Endothelial cell of umbilical vein (primary cell): ENCODE results near the gene EML4. TPM values are rescaled to one million over a fixed set of nuclear protein-coding genes. Genes with fewer than 3 reads are reported as not detected.
A peak's percentile ranks its signal among the peaks of the same experiment; 100 is the strongest.

Source experiments
- BruUV-seq: library from RNA; stranded (reverse); fragments of 400-500 nt; replicated peaks from 2 replicates; lab custom pipeline; 2021; lab: Mats Ljungman, UMichigan
- CTCF ChIA-PET: fragments of 300-600, 350-600 bp; sonication (Branson Sonifier 250); formaldehyde crosslinking; loops from one replicate; lab custom pipeline; 2021; ENCODE audit warnings: antibody characterized with exemption, inconsistent platforms; lab: Charles Lee
- POLR2A ChIA-PET: fragments of 300-600, 350-600 bp; sonication (Branson Sonifier 250); formaldehyde crosslinking; loops from one replicate; lab custom pipeline; 2021; ENCODE audit warnings: antibody characterized with exemption, inconsistent platforms; lab: Charles Lee
- DNase-seq: peaks from one replicate; pipeline ENCODE4 v3.0.0-alpha.2; 2011; ENCODE audit warnings: low read depth, low spot score
- FAIRE-seq: peaks from 2 replicates; lab custom pipeline; 2011; peaks lifted over from hg19 to GRCh38; lab: Jason Lieb, UNC
- H2AFZ ChIP-seq: 2 replicates; pipeline ENCODE4 v1.6.0; 2012; ENCODE audit warnings: low read depth, low read length, control low read depth, inconsistent platforms
- H3K27ac ChIP-seq: 2 replicates; pipeline ENCODE4 v1.5.1; 2011; ENCODE audit warnings: low read depth, mild to moderate bottlenecking, control low read depth, low read length, moderate library complexity; ENCODE audit not compliant: insufficient read depth
- H3K27me3 ChIP-seq, 2 experiments: 2 replicates each; pipeline versions ENCODE4 v1.6.0 to v1.6.1; 2011; ENCODE audit warnings: low read length in 2 of 2, mixed read lengths in 1 of 2; ENCODE audit not compliant: control insufficient read depth in 2 of 2, insufficient read depth in 2 of 2
- H3K36me3 ChIP-seq, 2 experiments: 2 replicates in 1 of 2; 3 replicates in 1 of 2; pipeline ENCODE4 v1.5.1; 2011; ENCODE audit warnings: low read length in 2 of 2, mild to moderate bottlenecking in 1 of 2, moderate library complexity in 1 of 2; ENCODE audit not compliant: control insufficient read depth in 2 of 2, insufficient read depth in 2 of 2; ENCODE audit errors: extremely low read depth in 1 of 2
- H3K4me1 ChIP-seq: 3 replicates; pipeline ENCODE4 v1.5.1; 2011; ENCODE audit warnings: mild to moderate bottlenecking, low read length; ENCODE audit not compliant: control insufficient read depth, insufficient read depth; ENCODE audit errors: extremely low read depth
- H3K4me2 ChIP-seq: 2 replicates; pipeline ENCODE4 v1.6.1; 2011; ENCODE audit warnings: low read length, control low read depth, mixed read lengths; ENCODE audit not compliant: insufficient read depth
- H3K4me3 ChIP-seq, 3 experiments: fragments of 200-600 bp in 1 of 3; sonication (generic), shearing (Covaris generic) in 1 of 3; replicated peaks in 1 of 3; 2 replicates each; pipeline ENCODE4 v1.5.1; 2011 to 2016; ENCODE audit warnings: control low read depth in 3 of 3, low read length in 3 of 3, mild to moderate bottlenecking in 2 of 3, inconsistent platforms in 1 of 3, low read depth in 1 of 3, moderate library complexity in 1 of 3; ENCODE audit not compliant: insufficient read depth in 1 of 3
- H3K79me2 ChIP-seq: 2 replicates; pipeline ENCODE4 v1.6.0; 2012; ENCODE audit warnings: low read length, inconsistent platforms; ENCODE audit not compliant: control insufficient read depth, insufficient read depth
- H3K9ac ChIP-seq: replicated peaks from 2 replicates; pipeline ENCODE3; 2011; ENCODE audit warnings: low read length, control low read depth; ENCODE audit not compliant: insufficient read depth; ENCODE audit errors: extremely low read depth
- H3K9me1 ChIP-seq: replicated peaks from 3 replicates; pipeline ENCODE4 v1.6.0; 2011; ENCODE audit warnings: mild to moderate bottlenecking, low read length; ENCODE audit not compliant: control insufficient read depth, insufficient read depth; ENCODE audit errors: extremely low read depth
- H3K9me3 ChIP-seq: replicated peaks from 2 replicates; pipeline ENCODE4 v1.5.1; 2012; ENCODE audit warnings: low read length, inconsistent platforms; ENCODE audit not compliant: control insufficient read depth, insufficient read depth
- H4K20me1 ChIP-seq: replicated peaks from 2 replicates; pipeline ENCODE3; 2011; ENCODE audit warnings: mild to moderate bottlenecking, low read length; ENCODE audit not compliant: control insufficient read depth, insufficient read depth; ENCODE audit errors: extremely low read depth
- EZH2 ChIP-seq: IDR thresholded peaks from 2 replicates; pipeline ENCODE4 v1.6.1; 2012; ENCODE audit warnings: borderline replicate concordance, low read depth, mild to moderate bottlenecking, moderate library complexity, low read length, inconsistent platforms; ENCODE audit not compliant: severe bottlenecking
- GATA2 ChIP-seq: IDR thresholded peaks from 2 replicates; pipeline ENCODE4 v1.7.0; 2011; ENCODE audit warnings: low read depth, mild to moderate bottlenecking, moderate library complexity, mixed read lengths, low read length; ENCODE audit not compliant: insufficient read length, insufficient read depth
- JUN ChIP-seq: IDR thresholded peaks from 2 replicates; pipeline ENCODE4 v1.6.1; 2011; ENCODE audit warnings: borderline replicate concordance, low read depth; ENCODE audit not compliant: insufficient read length, insufficient read depth
- MYC ChIP-seq: IDR thresholded peaks from one replicate; pipeline ENCODE4 v1.6.1; 2011; ENCODE audit warnings: mild to moderate bottlenecking, low read depth, low read length
- POLR2A ChIP-seq: IDR thresholded peaks from 2 replicates; pipeline ENCODE4 v1.6.1; 2012; ENCODE audit warnings: low read depth, mild to moderate bottlenecking, control low read depth, low read length
- POLR2AphosphoS5 ChIP-seq: IDR thresholded peaks from 2 replicates; pipeline ENCODE4 v1.6.1; 2012; ENCODE audit warnings: low read depth, mild to moderate bottlenecking, control low read depth, low read length, moderate library complexity; ENCODE audit not compliant: insufficient read depth
- dilution Hi-C: fragments of 300-500 bp; cut with MboI; formaldehyde crosslinking; loops from one replicate; pipeline ENCODE4 v1.15.0; 2019; ENCODE audit warnings: low sequenced_read_pairs; ENCODE audit not compliant: extremely low pct_ligation_motif_present
- intact Hi-C: fragments of 100-400 bp; cut with micrococcal nuclease; formaldehyde crosslinking; loops from one replicate; pipeline ENCODE4 v1.10.0; 2022
- polyA plus RNA-seq, 4 experiments: library from polyadenylated mRNA; depleted of rRNA in 3 of 4; stranded (reverse) in 3 of 4; unstranded in 1 of 4; fragments of >200 nt; gene quantifications; 2 replicates each; pipeline versions ENCODE4 v1.2.1 to v1.2.3, GENCODE V29; 2011 to 2012; ENCODE audit warnings: missing spikeins in 1 of 4
- total RNA-seq: library from RNA; stranded (reverse); gene quantifications from 2 replicates; pipeline ENCODE4 v1.2.3, GENCODE V29; 2021
- TF ChIP-seq, protein P1 (sequence below), 2 donors: IDR thresholded peaks; 1 replicate in 1 of 2; 2 replicates in 1 of 2; pipeline ENCODE4 v1.5.1; 2011; ENCODE audit warnings: low read length in 2 of 2, mild to moderate bottlenecking in 2 of 2, moderate library complexity in 2 of 2, control low read depth in 1 of 2, inconsistent platforms in 1 of 2, low read depth in 1 of 2; ENCODE audit not compliant: insufficient read depth in 1 of 2; ENCODE audit errors: extremely low read depth in 1 of 2
- TF ChIP-seq, protein P2 (sequence below): IDR thresholded peaks from 2 replicates; pipeline ENCODE4 v1.6.1; 2011; ENCODE audit not compliant: insufficient read depth, insufficient read length

EML4 gene
- total and polyA plus RNA-seq, 2 donors (not counting 3 experiments of a cell fraction or from before 2014, with no cell fraction given): 13.3 to 32.0 TPM

DNA sequence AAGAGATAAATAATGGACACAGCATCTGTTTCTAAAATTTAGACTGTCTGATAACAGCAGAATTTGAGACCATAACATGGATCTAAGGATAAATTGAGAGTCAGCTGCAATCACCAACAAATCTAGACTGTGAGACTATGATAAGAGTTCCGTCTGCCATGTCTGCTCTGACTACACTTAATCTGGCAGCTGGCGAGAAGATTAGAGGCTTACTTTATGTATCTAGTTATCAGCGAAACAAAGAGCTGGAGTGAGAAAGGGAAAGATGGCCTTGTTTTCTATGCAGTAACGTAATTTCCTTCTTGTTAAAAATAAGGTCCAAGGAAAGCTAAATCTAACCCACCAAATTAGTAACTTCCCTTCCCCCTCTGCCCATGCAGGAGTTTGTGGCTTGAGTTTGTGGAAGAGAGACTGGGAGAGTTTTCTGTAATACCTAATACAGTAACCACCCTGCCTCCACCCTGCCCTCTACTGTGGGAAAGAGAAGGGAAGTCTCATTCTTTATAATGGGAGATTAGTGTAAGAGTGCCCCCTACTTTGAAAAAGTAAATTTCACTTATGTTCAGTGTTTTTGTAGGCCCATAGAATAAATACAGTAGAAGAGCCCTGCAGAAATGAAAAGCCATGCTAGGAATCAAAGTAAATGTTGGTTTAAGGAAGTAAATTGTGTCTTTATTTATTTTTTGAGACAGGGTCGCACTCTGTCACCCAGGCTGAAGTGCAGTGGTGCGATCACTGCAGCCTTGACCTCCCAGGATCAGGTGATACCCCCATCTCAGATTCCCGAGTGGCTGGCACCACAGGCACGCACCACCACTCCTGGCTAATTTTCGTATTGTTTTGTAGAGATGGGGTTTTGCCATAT is 27.5 kb downstream of the EML4 start:
- CTCF ChIA-PET: interaction anchor here (0.6 to 3.2 kb wide), 7 partner anchors 10 to 132 kb away, joined by 3 to 33 read pairs (median 4); no protein-coding TSS in a partner anchor
- Histone ChIP-seq H3K9me3 (no peaks in the 10 kb centered on the region), H3K4me2 (no peak overlapping the region), H3K79me2 (peaks cover 5% of the 10 kb centered on the region), H3K9ac (no peak overlapping the region), H3K27me3 (no peaks in the 10 kb centered on the region), H3K36me3 (no peaks in the 10 kb centered on the region), H3K4me1 (peaks cover 9% of the 10 kb centered on the region), H3K9me1 (no peaks in the 10 kb centered on the region), H3K27ac (no peak overlapping the region), H4K20me1 (no peaks in the 10 kb centered on the region), H3K4me3 (no peak overlapping the region), H2AFZ (no peak overlapping the region)
- dilution Hi-C loops: no loop called here
- POLR2A ChIA-PET: no interaction called here
- intact Hi-C loops: loop anchor here (1.0 kb wide), 1 partner anchor 100 kb away; no protein-coding TSS in a partner anchor
- FAIRE-seq (peak; percentile 28), DNase-seq (peak; percentile 29)
- BruUV-seq: no TSS peak
- TF ChIP-seq, protein P1, sequence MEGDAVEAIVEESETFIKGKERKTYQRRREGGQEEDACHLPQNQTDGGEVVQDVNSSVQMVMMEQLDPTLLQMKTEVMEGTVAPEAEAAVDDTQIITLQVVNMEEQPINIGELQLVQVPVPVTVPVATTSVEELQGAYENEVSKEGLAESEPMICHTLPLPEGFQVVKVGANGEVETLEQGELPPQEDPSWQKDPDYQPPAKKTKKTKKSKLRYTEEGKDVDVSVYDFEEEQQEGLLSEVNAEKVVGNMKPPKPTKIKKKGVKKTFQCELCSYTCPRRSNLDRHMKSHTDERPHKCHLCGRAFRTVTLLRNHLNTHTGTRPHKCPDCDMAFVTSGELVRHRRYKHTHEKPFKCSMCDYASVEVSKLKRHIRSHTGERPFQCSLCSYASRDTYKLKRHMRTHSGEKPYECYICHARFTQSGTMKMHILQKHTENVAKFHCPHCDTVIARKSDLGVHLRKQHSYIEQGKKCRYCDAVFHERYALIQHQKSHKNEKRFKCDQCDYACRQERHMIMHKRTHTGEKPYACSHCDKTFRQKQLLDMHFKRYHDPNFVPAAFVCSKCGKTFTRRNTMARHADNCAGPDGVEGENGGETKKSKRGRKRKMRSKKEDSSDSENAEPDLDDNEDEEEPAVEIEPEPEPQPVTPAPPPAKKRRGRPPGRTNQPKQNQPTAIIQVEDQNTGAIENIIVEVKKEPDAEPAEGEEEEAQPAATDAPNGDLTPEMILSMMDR (IDR thresholded peaks at IDR 0.05; ENCODE audit: extremely low read depth in 1 of 2, insufficient read depth in 1 of 2, low read depth in 1 of 2, low read length in 2 of 2): peak; percentile 11 to 28
- TF ChIP-seq POLR2A: no peak

DNA sequence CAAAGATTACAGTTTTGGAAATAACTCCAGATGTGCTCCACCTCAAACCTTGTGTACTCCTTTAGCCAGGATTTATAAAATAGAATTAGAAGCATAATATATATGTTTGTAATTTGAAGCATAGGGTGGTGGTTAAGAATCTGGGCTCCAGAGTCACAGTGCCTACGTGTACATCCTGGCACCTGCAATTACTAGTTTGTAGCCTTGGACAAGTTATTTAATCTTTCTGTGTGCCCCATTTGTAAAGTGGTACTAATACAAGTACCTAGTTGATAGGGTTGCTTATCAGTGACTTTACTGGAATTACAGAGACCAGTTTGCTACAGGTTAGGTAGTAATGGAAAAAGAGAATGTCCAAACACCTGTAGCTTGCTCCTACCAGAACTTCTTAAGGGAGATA is 28.6 kb downstream of the EML4 start:
- H3K9me3 ChIP-seq: no peaks in the 10 kb centered on the region
- peaks cover 7% of the 10 kb centered on the region for H3K79me2 ChIP-seq
- FAIRE-seq (no peak), DNase-seq (no peak)
- peaks cover 9% of the 10 kb centered on the region for H3K4me1 ChIP-seq
- no peak overlapping the region for H3K27ac ChIP-seq
- no peak overlapping the region for H3K9ac ChIP-seq
- TF ChIP-seq POLR2AphosphoS5: no peak
- TF ChIP-seq, protein P1 (IDR thresholded peaks at IDR 0.05; ENCODE audit: extremely low read depth in 1 of 2, insufficient read depth in 1 of 2, low read depth in 1 of 2, low read length in 2 of 2): no peak
- no peak for TF ChIP-seq EZH2
- no peak for TF ChIP-seq JUN
- TF ChIP-seq, protein P2, sequence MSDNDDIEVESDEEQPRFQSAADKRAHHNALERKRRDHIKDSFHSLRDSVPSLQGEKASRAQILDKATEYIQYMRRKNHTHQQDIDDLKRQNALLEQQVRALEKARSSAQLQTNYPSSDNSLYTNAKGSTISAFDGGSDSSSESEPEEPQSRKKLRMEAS: no peak
- TF ChIP-seq GATA2: no peak
- TF ChIP-seq MYC: no peak
- H3K36me3 ChIP-seq: no peaks in the 10 kb centered on the region
- intact Hi-C loops: no loop called here
- no peaks in the 10 kb centered on the region for H3K9me1 ChIP-seq
- CTCF ChIA-PET: interaction anchor here (1.7 kb wide), 1 partner anchor 131 kb away, joined by 4 read pairs; no protein-coding TSS in a partner anchor
- no peak overlapping the region for H2AFZ ChIP-seq
- BruUV-seq: no TSS peak
- dilution Hi-C loops: no loop called here
- H3K27me3 ChIP-seq: no peaks in the 10 kb centered on the region
- H3K4me3 ChIP-seq: no peak overlapping the region
- POLR2A ChIA-PET: no interaction called here
- H3K4me2 ChIP-seq: no peak overlapping the region
- no peaks in the 10 kb centered on the region for H4K20me1 ChIP-seq
